Skeletal muscle satellite cell (primary cell): ENCODE data around the gene TECR.
"Not testable (repeated sequence)": the region's sequence is repeated elsewhere in the genome, so short reads cannot be mapped to it uniquely, and the experiment has no call there.

Experiments used
- H3K27me3 ChIP-seq: 2 replicates; pipeline ENCODE4 v1.7.0; 2013; ENCODE audit warnings: low read length; ENCODE audit not compliant: control insufficient read depth, insufficient read depth
- H3K36me3 ChIP-seq: 2 replicates; pipeline ENCODE4 v1.7.0; 2013; ENCODE audit warnings: mild to moderate bottlenecking, control low read depth, low read length; ENCODE audit not compliant: insufficient read depth
- H3K4me1 ChIP-seq: 2 replicates; pipeline ENCODE4 v1.7.0; 2013; ENCODE audit warnings: low read length; ENCODE audit not compliant: control insufficient read depth, insufficient read depth
- H3K4me2 ChIP-seq: 2 replicates; pipeline ENCODE4 v1.7.0; 2013; ENCODE audit warnings: mild to moderate bottlenecking, low read length
- H3K4me3 ChIP-seq: 2 replicates; pipeline ENCODE4 v1.7.0; 2013; ENCODE audit warnings: low read length
- H3K9ac ChIP-seq: 2 replicates; pipeline ENCODE4 v1.7.0; 2013; ENCODE audit warnings: mild to moderate bottlenecking, low read depth, low read length, moderate library complexity
- H3K9me3 ChIP-seq: replicated peaks from 2 replicates; pipeline ENCODE4 v1.7.0; 2013; ENCODE audit warnings: mild to moderate bottlenecking, control low read depth, low read length

The TECR gene

DNA sequence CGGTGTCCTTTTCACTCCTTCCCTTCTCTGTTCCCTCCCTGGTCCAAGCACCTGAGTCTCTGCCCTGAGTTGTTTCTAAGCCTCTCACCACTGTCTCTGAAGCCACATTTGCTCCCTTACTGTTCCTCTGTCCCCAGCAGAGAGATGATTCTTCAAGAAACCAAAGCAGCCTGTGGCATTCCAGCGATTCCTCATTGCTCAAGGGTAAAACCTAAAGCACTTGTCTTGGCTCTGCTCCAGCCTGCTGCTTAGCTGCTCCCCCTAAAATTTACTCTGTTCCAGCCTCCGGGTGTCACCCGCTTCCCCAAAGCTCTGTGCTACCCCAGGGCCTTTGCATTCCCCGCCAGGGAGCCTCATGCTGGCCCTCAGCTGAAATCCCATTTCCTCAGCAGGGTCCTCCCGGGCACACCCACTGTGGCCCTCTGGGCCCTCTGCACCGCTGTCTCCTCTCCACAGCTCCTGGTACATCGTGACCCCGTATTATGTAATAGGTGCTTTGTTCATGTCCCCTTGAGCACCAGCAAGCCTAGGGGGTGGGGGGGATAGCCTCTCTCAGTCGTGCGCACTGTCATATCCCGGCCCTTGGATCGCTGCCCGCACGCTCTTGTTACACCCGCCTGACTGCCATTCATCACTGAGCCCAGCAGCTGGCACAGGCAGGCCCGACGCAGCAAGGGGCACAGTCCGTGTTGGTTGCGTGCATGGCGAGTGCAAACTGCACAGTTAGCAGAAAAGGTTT lies 15.8 kb downstream of the TECR start:
- no peak overlapping the region for H3K9ac ChIP-seq
- peak overlapping the region; percentile 63 for H3K4me2 ChIP-seq
- no peaks in the 10 kb centered on the region for H3K36me3 ChIP-seq
- H3K27me3 ChIP-seq: no peaks in the 10 kb centered on the region
- H3K9me3 ChIP-seq: no peaks in the 10 kb centered on the region
- H3K4me1 ChIP-seq: peaks cover 15% of the 10 kb centered on the region
- peak overlapping the region; percentile 26 for H3K4me3 ChIP-seq

- Histone ChIP-seq H3K4me3 (no peak overlapping the region), H3K27me3 (no peaks in the 10 kb centered on the region), H3K9ac (no peak overlapping the region), H3K4me2 (peak overlapping the region; percentile 63), H3K4me1 (peaks cover 15% of the 10 kb centered on the region), H3K36me3 (no peaks in the 10 kb centered on the region), H3K9me3 (no peaks in the 10 kb centered on the region)
These were observed 16.3 kb downstream of the TECR start for GRCh38 chr19:14545716-14546082.

GRCh38 chr19:14550201-14550754 lies 20.9 kb downstream of the TECR start:
- Histone ChIP-seq H3K27me3 (no peaks in the 10 kb centered on the region), H3K9ac (no peak overlapping the region), H3K4me3 (no peak overlapping the region)

DNA sequence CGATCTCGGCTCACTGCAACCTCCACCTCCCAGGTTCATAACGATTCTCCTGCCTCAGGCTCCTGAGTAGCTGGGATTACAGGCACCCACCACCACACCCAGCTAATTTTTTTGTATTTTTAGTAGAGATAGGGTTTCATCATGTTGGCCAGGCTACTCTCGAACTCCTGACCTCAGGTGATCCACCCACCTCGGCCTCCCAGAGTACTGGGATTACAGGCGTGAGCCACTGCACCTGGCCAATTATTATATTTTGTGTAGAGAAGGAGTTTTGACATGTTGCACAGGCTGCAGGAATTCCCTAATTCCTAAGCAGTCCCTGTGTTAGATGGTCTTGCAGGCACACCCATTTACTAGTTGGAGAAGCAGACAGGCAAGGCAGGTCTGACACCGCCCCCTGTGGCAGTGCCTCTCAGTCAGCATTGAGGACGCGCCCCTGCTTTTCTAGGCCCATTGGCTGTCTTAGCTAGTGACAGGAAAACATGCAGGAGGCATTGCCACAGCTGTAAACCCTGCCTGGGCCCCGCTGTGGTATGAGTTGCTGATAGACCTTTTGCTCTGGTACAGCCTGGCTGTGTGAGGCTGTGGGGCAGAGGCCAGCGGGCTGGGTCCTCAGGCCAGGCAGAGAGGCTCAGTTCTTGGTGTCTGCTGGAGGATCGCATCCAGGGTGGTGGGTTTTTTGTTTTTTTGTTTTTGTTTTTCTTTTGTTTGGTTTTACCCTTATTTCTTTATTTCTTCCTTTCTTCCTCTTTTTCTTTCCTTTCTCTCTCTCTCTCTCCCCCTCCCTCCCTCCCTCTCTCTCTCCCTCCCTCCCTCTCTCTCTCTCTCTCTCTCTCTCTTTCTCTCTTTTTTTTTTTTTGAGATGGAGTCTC lies 22.0 kb downstream of the TECR start:
- peaks cover 10% of the 10 kb centered on the region for H3K4me1 ChIP-seq
- not testable (repeated sequence) for H3K27me3 ChIP-seq, H3K9ac ChIP-seq, H3K4me2 ChIP-seq, H3K4me3 ChIP-seq, H3K36me3 ChIP-seq, H3K9me3 ChIP-seq

More at GRCh38 chr19:14550201-14550754, 20.9 kb downstream of the TECR start:
- Histone ChIP-seq H3K9me3 (no peaks in the 10 kb centered on the region), H3K4me1 (peaks cover 12% of the 10 kb centered on the region), H3K4me2 (no peak overlapping the region), H3K36me3 (no peaks in the 10 kb centered on the region)

DNA sequence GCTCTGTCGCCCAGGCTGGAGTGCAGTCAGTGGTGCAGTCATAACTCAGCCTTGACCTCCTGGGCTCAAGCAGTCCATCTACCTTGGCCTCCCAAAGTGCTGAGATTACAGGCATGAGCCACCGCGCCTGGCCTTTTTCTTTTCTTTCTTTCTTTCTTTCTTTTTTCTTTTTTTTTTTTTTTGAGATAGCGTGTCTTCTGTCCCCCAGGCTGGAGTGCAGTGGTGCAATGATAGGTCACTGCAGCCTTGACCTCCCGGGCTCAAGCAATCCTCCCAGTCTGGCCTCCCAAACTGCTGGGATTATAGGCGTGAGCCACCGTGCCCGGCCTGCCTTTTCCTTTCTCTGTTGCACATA lies 22.6 kb downstream of the TECR start:
- not testable (repeated sequence) for H3K9me3 ChIP-seq, H3K4me2 ChIP-seq, H3K9ac ChIP-seq, H3K4me3 ChIP-seq, H3K27me3 ChIP-seq, H3K36me3 ChIP-seq
- peaks cover 15% of the 10 kb centered on the region for H3K4me1 ChIP-seq

GRCh38 chr19:14553042-14553938 lies 23.9 kb downstream of the TECR start:
- H3K27me3 ChIP-seq: no peaks in the 10 kb centered on the region
- no peak overlapping the region for H3K4me3 ChIP-seq
- peaks cover 15% of the 10 kb centered on the region for H3K4me1 ChIP-seq
- H3K36me3 ChIP-seq: no peaks in the 10 kb centered on the region
- no peaks in the 10 kb centered on the region for H3K9me3 ChIP-seq
- H3K4me2 ChIP-seq: no peak overlapping the region
- no peak overlapping the region for H3K9ac ChIP-seq

GRCh38 chr19:14553939-14554243 lies 24.5 kb downstream of the TECR start:
- no peak overlapping the region for H3K9ac ChIP-seq
- no peaks in the 10 kb centered on the region for H3K27me3 ChIP-seq
- H3K4me1 ChIP-seq: peaks cover 15% of the 10 kb centered on the region
- H3K9me3 ChIP-seq: no peaks in the 10 kb centered on the region
- no peaks in the 10 kb centered on the region for H3K36me3 ChIP-seq
- H3K4me3 ChIP-seq: no peak overlapping the region
- H3K4me2 ChIP-seq: no peak overlapping the region

DNA sequence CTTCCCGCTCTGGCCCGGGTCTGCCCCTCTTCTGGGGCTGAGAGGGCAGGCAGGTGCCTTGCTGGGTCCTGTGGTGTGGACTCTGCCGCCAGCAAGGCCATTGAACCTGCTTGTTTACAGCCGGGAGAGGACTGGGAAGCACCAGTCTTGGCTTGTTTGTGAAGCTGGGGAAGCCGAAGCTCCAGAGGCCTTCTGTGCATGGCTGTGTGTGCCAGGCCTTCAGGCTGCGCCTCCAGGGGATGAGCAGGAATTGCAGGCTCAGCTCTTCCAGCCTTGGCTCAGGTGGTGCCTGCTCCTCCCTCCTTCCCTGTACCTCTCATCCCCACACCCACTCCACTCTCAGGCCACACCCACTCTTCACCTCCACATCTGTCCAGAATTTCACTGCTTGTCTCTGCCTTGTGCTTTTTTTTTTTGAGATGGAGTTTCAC lies 25.0 kb downstream of the TECR start:
- H3K4me1 ChIP-seq: peaks cover 15% of the 10 kb centered on the region
- H3K4me3 ChIP-seq: no peak overlapping the region
- H3K9ac ChIP-seq: no peak overlapping the region
- H3K4me2 ChIP-seq: no peak overlapping the region
- no peaks in the 10 kb centered on the region for H3K9me3 ChIP-seq
- no peaks in the 10 kb centered on the region for H3K27me3 ChIP-seq
- no peaks in the 10 kb centered on the region for H3K36me3 ChIP-seq

- Histone ChIP-seq H3K9me3 (no peaks in the 10 kb centered on the region), H3K27me3 (no peaks in the 10 kb centered on the region), H3K4me3 (no peak overlapping the region), H3K4me2 (peak overlapping the region; percentile 85), H3K36me3 (no peaks in the 10 kb centered on the region), H3K9ac (no peak overlapping the region), H3K4me1 (peaks cover 29% of the 10 kb centered on the region)
These were observed 26.7 kb downstream of the TECR start for GRCh38 chr19:14555918-14556661.

- Histone ChIP-seq H3K36me3 (no peaks in the 10 kb centered on the region), H3K9ac (no peak overlapping the region), H3K9me3 (no peaks in the 10 kb centered on the region), H3K27me3 (no peaks in the 10 kb centered on the region), H3K4me1 (peaks cover 30% of the 10 kb centered on the region), H3K4me2 (peak overlapping the region; percentile 85), H3K4me3 (peak overlapping the region; percentile 56)
These were observed 27.3 kb downstream of the TECR start for GRCh38 chr19:14556662-14557188.
